Stomach (tissue), 9 donors: ENCODE measurements around the gene CYFIP1. TPM values are rescaled to one million over a fixed set of nuclear protein-coding genes. Genes with fewer than 3 reads are reported as not detected.

Source experiments
- DNase-seq, 2 donors: peaks; one replicate each; pipeline versions ENCODE4 v3.0.0 to v3.0.0-alpha.2; 2013 to 2019
- H3K27ac ChIP-seq, 5 donors: fragments of 200-600 bp in 4 of 5; sonication (generic) in 4 of 5; one replicate each; pipeline ENCODE4 v1.5.1; 2013 to 2019; ENCODE audit warnings: mild to moderate bottlenecking in 1 of 5, moderate library complexity in 1 of 5
- H3K27me3 ChIP-seq, 3 donors: fragments of 200-600 bp; sonication (generic); one replicate each; pipeline ENCODE4 v1.5.1; 2017 to 2019; ENCODE audit warnings: mixed run types in 1 of 3
- H3K36me3 ChIP-seq, 4 donors: fragments of 200-600 bp; sonication (generic); 1 replicate in 3 of 4; 2 replicates in 1 of 4; pipeline ENCODE4 v1.5.1; 2016 to 2019
- H3K4me1 ChIP-seq, 4 donors: fragments of 200-600 bp; sonication (generic); one replicate each; pipeline ENCODE4 v1.5.1; 2016 to 2019
- H3K4me3 ChIP-seq, 4 donors: fragments of 200-600 bp; sonication (generic) in 3 of 4; one replicate each; pipeline ENCODE4 v1.5.1; 2016 to 2019; ENCODE audit warnings: mild to moderate bottlenecking in 1 of 4
- H3K9me3 ChIP-seq, 4 donors: fragments of 200-600 bp; sonication (generic); one replicate each; pipeline ENCODE4 v1.5.1; 2016 to 2019
- EP300 ChIP-seq: sonication (generic); formaldehyde crosslinking; IDR thresholded peaks from one replicate; pipeline ENCODE4 v1.6.1; 2017; ENCODE audit warnings: antibody characterized with exemption
- POLR2A ChIP-seq, 4 donors: fragments of 450-650 bp; IDR thresholded peaks; one replicate each; pipeline ENCODE4 v1.6.1; 2016; ENCODE audit warnings: antibody characterized with exemption in 4 of 4, control low read depth in 2 of 4, mild to moderate bottlenecking in 1 of 4, moderate library complexity in 1 of 4
- POLR2AphosphoS5 ChIP-seq, 3 donors: sonication (generic); formaldehyde crosslinking; IDR thresholded peaks; one replicate each; pipeline ENCODE4 v1.6.1; 2016; ENCODE audit warnings: antibody characterized with exemption in 3 of 3
- WGBS, 5 donors: extraction: QIAGEN DNeasy Blood & Tissue Kit in 3 of 5; methylation state at CpG; one replicate each; pipeline versions ENCODE4 v1.1.5 to v1.1.7; 2013 to 2018; 5-methylcytosine and 5-hydroxymethylcytosine counted together
- intact Hi-C: fragments of 100-400 bp; cut with DNase I; formaldehyde crosslinking; loops from one replicate; pipeline ENCODE4 v1.15.1; 2023; ENCODE audit warnings: low total_unique reads
- polyA plus RNA-seq, 3 donors: library from polyadenylated mRNA; stranded (reverse); fragments of 200-250 nt; gene quantifications; one replicate each; pipeline ENCODE4 v1.2.3, GENCODE V29; 2013
- total RNA-seq, 5 donors: library from RNA; depleted of rRNA; stranded (reverse); fragments of >200 nt; gene quantifications; one replicate each; pipeline versions ENCODE4 v1.1.0 to v1.2.3, GENCODE V29; 2014 to 2016
- TF ChIP-seq, protein P1 (sequence below), 7 experiments: fragments of 450-650 bp in 4 of 7; fragments of 200-600 bp in 3 of 7; sonication (generic) in 3 of 7; IDR thresholded peaks; one replicate each; pipeline ENCODE4 v1.5.1; 2016 to 2019; ENCODE audit warnings: antibody characterized with exemption in 7 of 7, control low read depth in 2 of 7, mild to moderate bottlenecking in 1 of 7
- donor health status: healthy with polysubstance abuse.
- donor health status: Bipolar disorder and iron deficiency.
- donor health status: healthy.

CYFIP1 gene
- total and polyA plus RNA-seq, 8 donors: 21.8 to 214 (median 61.6) TPM

DNA sequence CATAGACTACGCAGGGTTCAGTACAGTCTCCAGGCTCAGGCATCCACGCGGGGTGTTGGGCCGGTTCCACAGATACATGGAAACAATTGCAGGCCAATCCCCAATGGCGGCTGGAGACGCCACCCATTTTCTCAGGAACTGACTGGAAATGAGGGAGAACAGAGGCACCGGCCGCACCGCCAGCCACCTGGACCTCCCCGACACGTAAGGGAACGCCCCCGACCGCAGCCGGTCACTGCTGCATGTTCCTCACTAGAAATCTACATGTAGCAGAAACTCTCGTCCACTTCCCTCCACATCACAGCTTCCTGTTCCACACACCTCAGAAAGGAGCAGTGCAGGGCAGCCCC is 29.2 kb downstream of the CYFIP1 start:
- no peak for DNase-seq

DNA sequence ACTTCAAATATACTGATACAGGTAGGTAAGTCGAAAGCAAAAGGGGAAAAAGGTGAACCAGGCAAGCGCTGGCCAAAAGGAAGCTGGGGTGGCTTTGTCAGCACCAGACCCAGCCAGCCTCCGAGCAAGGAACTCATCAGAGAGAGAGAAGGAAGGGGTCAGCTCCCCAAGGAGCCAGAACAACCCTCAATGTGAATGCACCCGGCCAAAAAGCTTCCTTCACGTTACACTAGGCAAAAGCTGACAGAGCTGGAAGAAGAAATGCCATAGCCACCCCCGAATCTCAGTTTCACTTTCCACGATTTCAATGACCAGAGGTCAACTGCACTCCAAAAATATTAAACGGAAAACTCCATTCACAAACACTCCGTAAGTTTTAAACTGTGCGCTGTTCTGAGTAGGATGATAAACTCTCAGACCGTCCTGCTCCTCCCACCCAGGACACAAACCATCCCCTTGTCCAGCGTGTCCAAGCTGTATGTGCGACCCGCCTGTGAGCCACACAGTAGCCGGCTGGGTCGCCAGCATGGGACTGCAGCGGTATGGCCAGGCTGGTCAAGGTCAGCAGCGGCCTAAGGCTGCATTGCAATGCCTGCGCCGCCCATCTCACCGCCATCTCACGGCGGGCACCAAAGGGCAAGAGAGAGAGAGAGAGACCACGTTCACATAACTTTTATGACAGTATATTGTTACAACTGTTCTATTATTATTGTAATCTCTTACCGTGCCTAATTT is 29.7 kb downstream of the CYFIP1 start:
- Histone ChIP-seq H3K27ac (peak overlapping the region in 4 of 5 donors; percentile 32 to 77 (median 51)), H3K4me1 (peaks cover 36 to 76% (median 57%) of the 10 kb centered on the region in 4 donors), H3K4me3 (no peak overlapping the region), H3K36me3 (peaks cover 0 to 20% (median 17%) of the 10 kb centered on the region in 4 donors), H3K27me3 (no peaks in the 10 kb centered on the region), H3K9me3 (no peaks in the 10 kb centered on the region)
- 75 to 86% (median 76%) methylated on average over 25 of the region's 25 CpGs for WGBS, 5 donors
- TF ChIP-seq POLR2AphosphoS5 (IDR thresholded peaks at IDR 0.05) (no peak), EP300 (no peak), POLR2A (IDR thresholded peaks at IDR 0.05) (no peak)
- TF ChIP-seq, protein P1, sequence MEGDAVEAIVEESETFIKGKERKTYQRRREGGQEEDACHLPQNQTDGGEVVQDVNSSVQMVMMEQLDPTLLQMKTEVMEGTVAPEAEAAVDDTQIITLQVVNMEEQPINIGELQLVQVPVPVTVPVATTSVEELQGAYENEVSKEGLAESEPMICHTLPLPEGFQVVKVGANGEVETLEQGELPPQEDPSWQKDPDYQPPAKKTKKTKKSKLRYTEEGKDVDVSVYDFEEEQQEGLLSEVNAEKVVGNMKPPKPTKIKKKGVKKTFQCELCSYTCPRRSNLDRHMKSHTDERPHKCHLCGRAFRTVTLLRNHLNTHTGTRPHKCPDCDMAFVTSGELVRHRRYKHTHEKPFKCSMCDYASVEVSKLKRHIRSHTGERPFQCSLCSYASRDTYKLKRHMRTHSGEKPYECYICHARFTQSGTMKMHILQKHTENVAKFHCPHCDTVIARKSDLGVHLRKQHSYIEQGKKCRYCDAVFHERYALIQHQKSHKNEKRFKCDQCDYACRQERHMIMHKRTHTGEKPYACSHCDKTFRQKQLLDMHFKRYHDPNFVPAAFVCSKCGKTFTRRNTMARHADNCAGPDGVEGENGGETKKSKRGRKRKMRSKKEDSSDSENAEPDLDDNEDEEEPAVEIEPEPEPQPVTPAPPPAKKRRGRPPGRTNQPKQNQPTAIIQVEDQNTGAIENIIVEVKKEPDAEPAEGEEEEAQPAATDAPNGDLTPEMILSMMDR (IDR thresholded peaks at IDR 0.05): no peak
- intact Hi-C loops: no loop called here
- no peak for DNase-seq

More for the DNA sequence above, 29.2 kb downstream of the CYFIP1 start:
- H3K27ac ChIP-seq: peak overlapping the region in 4 of 5 donors; percentile 32 to 77 (median 44)
- peaks cover 0 to 14% (median 12%) of the 10 kb centered on the region in 4 donors for H3K36me3 ChIP-seq
- intact Hi-C loops: no loop called here
- 89 to 96% (median 95%) methylated on average over 14 to 16 of the region's 16 CpGs for WGBS, 5 donors
- no peaks in the 10 kb centered on the region for H3K9me3 ChIP-seq
- no peaks in the 10 kb centered on the region for H3K27me3 ChIP-seq
- H3K4me3 ChIP-seq: no peak overlapping the region
- peaks cover 40 to 82% (median 63%) of the 10 kb centered on the region in 4 donors for H3K4me1 ChIP-seq
- no peak for TF ChIP-seq POLR2AphosphoS5 (IDR thresholded peaks at IDR 0.05)
- TF ChIP-seq EP300: no peak
- TF ChIP-seq POLR2A (IDR thresholded peaks at IDR 0.05): no peak
- TF ChIP-seq, protein P1 (IDR thresholded peaks at IDR 0.05): no peak

DNA sequence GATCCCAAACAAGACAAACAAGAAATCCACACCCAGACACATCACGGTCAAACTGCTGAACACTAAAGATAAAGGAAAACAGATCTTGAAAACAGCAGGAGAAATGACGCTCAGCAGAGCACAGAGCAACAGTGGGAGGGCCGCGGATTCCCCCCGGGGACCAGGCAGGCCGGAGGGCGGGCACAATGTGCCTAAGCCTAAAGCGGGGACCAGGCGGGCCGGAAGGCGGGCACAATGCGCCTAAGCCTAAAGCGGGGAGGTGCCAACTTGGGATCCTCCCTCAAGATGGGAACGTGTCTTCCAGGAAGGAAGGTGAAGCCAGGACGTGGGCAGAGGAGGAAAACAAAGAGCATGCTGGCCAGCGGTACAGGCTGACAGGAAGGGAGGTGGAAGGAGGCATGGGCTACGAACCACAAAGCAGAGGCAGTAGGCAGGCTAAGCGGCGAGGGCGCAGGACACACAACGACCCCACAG is 31.1 kb downstream of the CYFIP1 start:
- 51 to 67% (median 56%) methylated on average over 17 to 21 of the region's 21 CpGs for WGBS, 5 donors
- Histone ChIP-seq H3K27ac (peak overlapping the region; percentile 4 to 77 (median 32)), H3K9me3 (no peaks in the 10 kb centered on the region), H3K4me1 (peaks cover 32 to 76% (median 55%) of the 10 kb centered on the region in 4 donors), H3K27me3 (no peaks in the 10 kb centered on the region), H3K36me3 (peaks cover 6 to 33% (median 30%) of the 10 kb centered on the region in 4 donors), H3K4me3 (no peak overlapping the region)
- TF ChIP-seq POLR2A (IDR thresholded peaks at IDR 0.05) (no peak), POLR2AphosphoS5 (IDR thresholded peaks at IDR 0.05) (peak in 2 of 3 donors; percentile 38 to 64)
- intact Hi-C loops: no loop called here
- peak in 1 of 2 donors; percentile 78 for DNase-seq

DNA sequence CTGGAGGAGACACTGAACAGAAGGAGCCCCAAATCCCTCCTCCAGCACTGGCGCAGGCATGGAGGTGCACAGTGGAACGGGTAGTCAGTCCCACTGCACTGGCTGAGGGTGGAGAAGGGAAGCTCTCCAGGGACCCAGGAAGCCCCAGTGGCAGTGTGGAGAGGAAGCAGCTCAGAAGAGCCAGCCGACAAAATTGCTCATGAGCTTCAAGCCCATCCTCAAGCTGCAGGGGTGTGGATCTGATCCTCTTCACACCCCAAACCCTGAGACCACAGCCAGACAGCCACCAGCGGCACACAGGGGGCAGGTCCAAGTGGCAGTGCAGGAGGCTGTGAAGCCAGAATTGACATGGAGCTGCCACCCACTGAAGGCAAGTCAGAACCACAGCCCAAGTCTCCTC is 32.1 kb downstream of the CYFIP1 start:
- no peak for DNase-seq
- Histone ChIP-seq H3K4me3 (no peak overlapping the region), H3K27me3 (no peaks in the 10 kb centered on the region), H3K9me3 (no peaks in the 10 kb centered on the region), H3K4me1 (peaks cover 26 to 66% (median 49%) of the 10 kb centered on the region in 4 donors), H3K36me3 (peaks cover 14 to 43% (median 41%) of the 10 kb centered on the region in 4 donors), H3K27ac (peak overlapping the region in 2 of 5 donors; percentile 46 to 77)
- intact Hi-C loops: no loop called here
- WGBS, 5 donors: 53 to 100% (median 76%) methylated on average over 1 to 4 of the region's 4 CpGs
- TF ChIP-seq, protein P1 (IDR thresholded peaks at IDR 0.05): no peak
- no peak for TF ChIP-seq EP300
